OCI-M2 (cell line): Measurements from ENCODE around the gene TMEM140.
"Not testable (repeated sequence)": the region's sequence is repeated elsewhere in the genome, so short reads cannot be mapped to it uniquely, and the experiment has no call there.

Source experiments
- DNase-seq: peaks from one replicate; lab custom pipeline; 2025; ENCODE audit not compliant: unreplicated experiment; lab: John Stamatoyannopoulos, UW

Gene TMEM140

GRCh38 chr7:135171581-135172291 lies 23.9 kb downstream of the TMEM140 start:
- DNase-seq = not testable (repeated sequence)

GRCh38 chr7:135173916-135174315 lies 26.0 kb downstream of the TMEM140 start:
- DNase-seq = not testable (repeated sequence)

GRCh38 chr7:135174941-135175340 lies 27.1 kb downstream of the TMEM140 start:
- no peak for DNase-seq

DNA sequence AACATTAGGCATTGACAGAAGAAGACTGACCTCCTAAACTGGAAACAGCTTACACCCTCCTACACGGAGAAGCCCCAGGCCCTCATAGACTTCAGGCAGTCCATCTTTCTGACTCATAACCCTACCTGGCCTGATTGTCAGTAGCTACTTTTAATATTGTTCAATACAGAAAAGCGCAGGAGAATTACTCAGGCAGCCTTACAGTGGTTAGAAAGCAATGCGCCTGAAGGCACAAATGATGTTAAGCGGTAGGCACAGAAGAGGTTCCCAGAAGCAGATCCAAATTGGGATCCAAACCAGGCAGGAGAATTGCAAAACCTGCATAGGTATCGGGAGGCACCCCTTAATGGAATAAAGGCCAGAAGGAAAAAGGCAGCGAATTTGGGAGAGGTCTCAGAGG lies 28.1 kb downstream of the TMEM140 start:
- no peak for DNase-seq

GRCh38 chr7:135177028-135177696 lies 29.3 kb downstream of the TMEM140 start:
- DNase-seq = no peak

DNA sequence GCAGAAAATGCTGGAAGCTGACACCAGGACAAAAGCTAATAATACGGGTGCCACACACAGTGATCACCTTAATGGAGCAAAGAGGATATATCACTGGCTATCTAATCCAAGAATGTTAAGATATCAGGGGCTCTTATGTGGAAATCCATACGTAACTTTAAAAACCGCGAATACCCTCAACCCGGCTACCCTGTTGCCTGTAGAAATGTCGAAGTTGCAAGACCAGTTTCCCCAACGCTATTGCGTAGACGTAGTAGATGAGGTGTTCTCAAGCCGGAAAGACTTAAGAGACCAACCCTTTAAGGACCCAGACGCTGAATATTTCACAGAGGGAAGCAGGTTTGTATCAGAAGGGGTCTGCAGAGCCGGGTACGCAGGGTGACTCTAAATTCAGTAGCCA lies 30.5 kb downstream of the TMEM140 start:
- no peak for DNase-seq

GRCh38 chr7:135179321-135179925 lies 31.6 kb downstream of the TMEM140 start:
- no peak for DNase-seq

GRCh38 chr7:135180122-135180521 lies 32.2 kb downstream of the TMEM140 start:
- no peak for DNase-seq

DNA sequence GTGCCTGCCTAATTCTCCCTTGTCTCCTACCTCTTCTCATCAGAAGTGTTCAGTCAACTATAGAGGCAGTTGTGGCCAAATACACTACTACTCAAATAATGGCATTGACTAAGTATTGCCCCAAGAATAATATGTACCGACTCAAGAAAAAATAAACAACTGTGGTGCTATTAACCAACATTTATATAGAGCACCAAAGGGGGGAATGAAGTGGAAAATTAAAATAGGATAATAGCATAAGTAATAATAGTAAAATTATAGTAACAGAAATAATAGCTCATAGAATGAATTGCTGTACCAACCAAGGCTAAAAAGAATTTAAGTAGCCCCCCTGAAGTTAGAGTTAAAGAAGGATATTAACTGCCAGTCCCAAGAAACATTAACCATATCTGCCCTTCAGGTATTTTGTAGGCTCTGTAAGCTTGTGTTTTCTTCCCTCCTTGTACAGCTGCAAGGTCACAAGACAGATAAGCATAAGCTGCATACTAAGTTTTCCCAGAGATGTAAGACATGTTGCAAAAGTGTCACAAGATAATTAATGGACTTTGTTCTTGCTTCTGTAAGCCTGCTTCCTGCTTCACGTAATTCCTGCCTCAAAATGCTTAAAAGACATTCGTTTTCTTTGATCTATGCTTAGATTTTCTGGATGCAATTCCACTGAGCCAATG lies 33.5 kb downstream of the TMEM140 start:
- DNase-seq = no peak

- DNase-seq = no peak
These were observed 34.2 kb downstream of the TMEM140 start for GRCh38 chr7:135181929-135182678.

DNA sequence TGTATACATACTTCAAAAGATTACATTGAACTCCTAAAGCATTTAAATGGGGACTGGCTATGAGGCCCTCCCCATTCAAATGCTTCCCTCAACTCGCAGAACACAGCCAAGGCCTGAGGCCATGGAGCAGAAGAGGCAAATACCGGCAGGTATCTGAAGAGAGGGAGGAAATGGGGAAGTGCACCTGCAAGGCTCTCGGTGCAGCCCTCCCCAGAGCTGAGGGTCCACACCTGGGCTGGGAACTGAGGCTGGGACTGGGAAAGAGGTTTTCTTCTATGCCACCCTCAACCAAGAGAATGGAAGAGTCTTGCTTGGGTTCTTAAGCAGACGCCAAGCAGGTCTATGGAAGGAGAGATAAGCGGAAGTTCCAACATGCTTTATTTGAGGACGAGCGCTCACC lies 35.6 kb downstream of the TMEM140 start:
- no peak for DNase-seq

DNA sequence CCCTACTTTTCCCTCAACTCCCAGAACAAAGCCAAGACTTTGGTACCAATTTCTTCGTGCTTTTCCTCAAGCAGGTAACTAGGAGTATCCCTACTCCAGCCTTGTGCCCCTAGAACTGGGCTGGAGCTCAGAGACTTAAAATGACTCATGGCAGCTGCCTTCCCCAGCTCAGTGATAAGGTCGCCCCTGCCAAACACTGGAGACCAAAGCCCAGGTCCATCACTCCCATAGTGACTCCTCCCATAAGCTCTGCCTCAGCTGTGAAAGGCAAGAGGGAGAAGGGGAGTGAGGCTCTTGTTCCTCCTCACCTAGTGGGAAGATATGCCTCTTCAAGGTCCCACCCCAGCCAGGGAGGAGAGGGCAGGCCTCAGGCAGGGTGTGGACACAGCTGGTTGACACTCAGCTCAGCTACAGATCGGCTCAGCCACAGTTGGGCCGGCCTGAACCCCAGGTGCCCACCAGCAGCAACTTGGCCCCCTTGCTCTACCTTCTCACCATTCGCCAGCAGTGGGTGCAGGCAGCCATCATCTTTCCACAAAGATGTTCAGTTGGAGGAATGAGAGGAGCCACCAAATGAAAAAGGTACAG lies 36.5 kb downstream of the TMEM140 start:
- DNase-seq = no peak

GRCh38 chr7:135185471-135186260 lies 37.8 kb downstream of the TMEM140 start:
- no peak for DNase-seq

GRCh38 chr7:135186261-135186540 lies 38.3 kb downstream of the TMEM140 start:
- no peak for DNase-seq

GRCh38 chr7:135186841-135187253 lies 39.0 kb downstream of the TMEM140 start:
- no peak for DNase-seq

DNA sequence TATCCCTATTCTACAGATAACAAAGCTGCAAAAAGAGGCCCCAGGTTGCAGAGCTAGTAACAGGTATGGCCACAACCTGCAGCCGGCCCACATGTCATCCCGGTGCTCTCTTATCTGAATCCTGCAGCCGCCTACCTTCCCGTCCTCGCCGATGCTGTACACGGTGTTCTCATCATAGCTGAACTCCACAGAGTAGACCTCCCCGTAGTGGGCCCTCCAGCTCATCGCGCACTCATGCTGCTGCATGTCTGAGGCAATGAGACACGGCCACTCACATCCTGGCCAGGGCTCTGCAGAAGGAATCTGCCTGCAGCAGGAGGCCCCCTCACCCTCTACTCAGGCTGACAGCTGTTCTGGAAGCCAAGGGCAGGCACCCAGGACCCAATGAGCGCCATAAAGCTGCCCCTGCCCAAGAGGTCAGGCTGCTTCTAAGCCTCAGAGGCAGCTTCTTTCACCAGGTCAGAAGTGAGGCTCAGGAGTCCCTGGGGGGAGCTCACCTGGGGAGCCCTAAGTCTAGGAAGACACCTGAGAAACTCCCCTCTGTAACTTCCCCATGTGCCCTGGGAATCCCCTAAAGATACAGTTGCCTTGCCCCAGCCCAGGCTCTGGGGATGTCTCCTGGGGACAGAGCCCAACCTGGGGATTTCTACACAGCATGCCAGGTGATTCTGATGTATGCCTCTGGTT lies 40.6 kb downstream of the TMEM140 start:
- no peak for DNase-seq

DNA sequence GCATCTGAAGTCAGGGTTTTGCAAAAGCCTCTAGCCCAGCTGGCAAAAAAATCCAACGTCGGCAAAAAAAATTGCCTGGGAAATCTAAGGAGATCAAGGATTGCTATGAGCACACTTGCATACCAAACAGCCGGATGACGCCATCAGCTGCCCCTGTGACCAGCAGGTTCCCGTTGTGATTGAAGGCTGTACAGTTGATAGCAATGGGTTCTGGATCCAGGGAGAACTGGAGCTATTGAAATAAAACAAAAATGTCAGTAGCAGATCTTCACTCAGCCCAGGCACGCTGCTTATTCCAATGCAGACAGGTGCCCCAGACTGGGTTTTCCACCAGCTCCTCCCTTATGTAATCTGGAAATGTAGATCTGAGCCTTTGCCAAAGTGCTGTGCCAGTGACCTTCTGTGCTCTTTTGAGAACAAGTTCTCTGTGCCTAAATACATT lies 41.4 kb downstream of the TMEM140 start:
- DNase-seq = no peak

DNA sequence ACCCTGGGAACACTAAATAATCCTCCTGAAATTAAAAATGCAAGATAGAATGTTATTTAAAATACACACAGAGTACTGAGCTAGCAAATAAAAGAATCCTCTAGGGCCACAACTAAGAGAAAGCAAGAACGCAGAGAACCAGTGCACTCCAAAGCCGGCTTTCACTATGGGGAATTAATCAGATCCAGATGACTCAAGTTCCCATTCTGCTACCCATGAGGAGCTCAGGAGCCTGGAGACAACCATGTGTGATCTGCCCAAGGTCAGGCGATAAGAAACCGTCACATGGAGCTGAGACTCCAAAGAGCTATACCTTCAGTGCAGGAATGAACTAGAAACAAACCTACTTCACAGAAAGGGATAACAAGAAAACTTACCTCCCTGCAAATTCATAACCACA lies 42.1 kb downstream of the TMEM140 start:
- no peak for DNase-seq

- no peak for DNase-seq
These were observed 42.8 kb downstream of the TMEM140 start for GRCh38 chr7:135190703-135191102.
